CD4-positive, alpha-beta T cell treated with Interleukin-1 beta for 1 hour (primary cell): Measurements from ENCODE around the gene COQ10A.
"Not testable (repeated sequence)": the region's sequence is repeated elsewhere in the genome, so short reads cannot be mapped to it uniquely, and the experiment has no call there.

Source experiments
- DNase-seq, 2 donors: peaks; one replicate each; pipeline ENCODE4 v3.0.0-alpha.2; 2020 to 2022

Gene COQ10A

DNA sequence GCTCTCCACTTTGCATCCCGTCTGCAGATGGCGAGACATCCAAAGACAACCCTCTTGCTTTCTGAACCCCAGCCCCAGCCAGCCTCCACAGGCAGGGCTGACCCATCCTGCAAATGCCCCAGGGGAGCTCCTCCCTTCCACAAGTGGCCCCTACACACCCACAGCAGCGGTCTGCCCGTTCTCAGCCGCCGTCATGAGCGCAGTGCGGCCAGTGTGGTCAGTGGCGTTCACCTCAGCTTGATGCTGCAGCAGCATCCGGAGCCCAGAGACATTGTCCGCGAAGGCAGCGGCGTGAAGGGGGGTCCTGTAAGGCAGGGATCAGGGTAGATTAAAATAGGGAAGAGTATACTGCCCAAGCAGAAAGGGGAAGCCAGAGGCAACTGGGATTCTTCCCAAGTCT lies 22.2 kb upstream of the COQ10A start:
- DNase-seq, result no peak

DNA sequence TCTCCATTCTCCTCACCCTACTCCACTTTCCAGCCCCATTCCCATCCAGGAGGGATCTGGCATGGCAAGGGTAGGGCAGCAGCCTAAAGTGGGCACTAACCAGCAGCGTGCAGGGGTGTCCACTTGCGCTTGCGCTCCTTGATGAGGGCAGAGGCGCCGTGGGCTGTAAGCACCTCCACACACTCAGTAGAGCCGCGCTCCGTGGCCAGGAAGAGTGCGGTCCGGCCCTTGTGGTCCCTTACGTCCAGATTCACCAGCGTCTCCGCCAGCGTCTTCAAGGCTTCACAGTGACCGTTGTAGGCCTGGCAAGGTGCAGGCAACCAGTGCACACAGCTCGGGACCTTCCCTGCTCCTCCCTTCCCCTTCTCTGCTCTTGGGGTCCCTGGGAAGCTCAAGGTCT lies 18.8 kb upstream of the COQ10A start:
- DNase-seq, result no peak

DNA sequence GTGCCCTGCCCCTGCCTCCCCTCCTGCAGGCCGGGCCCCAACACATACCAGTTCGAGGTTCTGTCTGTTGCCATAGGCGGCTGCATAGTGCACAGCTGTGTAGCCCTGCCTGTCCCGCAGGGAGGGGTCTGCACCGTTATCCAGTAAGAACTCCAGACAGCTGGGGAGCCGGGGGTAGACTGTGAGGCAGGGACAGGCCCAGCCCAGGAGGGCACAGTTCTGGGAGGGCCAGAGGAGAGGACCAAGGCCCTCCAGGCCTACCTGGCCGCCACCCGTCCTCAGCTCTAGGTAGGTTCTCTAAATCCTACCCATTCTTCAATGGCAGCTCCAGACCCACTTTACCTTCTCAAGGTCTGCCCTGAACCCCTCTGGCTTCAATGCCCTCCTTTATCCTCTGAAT lies 18.0 kb upstream of the COQ10A start:
- DNase-seq, result no peak

DNA sequence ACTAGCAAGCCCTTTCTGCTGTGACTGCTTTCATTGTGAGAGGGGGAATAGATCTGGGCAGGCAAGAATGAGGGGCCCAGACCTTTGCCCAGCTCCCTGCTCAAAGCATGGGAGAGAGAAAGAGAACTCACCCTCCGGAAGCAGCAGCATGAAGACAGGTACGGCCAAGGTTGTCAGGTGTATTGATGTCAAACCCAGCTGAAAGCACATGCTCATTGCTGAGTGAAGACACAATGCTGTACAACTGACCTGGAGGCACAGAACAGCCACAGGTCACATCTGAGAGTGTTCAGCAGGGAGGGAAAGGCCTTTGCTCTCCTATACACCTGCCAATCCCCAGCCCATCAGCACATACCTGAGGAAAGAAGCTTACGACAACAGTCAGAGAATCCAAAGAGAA lies 14.1 kb upstream of the COQ10A start:
- no peak for DNase-seq

DNA sequence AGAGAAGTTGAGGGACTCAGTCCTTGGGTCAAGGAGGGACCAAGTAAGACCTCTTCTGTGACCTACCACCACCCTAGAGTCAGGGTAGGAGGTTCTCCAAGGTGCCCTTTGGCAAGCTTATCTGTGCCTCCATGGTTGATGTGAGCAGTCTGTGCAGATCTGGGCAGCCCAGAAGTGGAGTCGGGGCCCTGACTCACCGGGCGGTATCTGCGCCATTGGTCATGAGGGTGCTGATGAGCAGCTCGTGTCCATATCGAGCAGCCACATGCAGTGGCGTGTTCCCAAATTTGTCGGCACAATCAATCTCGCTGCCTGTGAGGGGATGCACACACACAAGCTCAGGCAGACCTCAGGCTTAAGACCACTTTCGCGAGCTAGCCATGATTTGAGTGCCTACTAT lies 13.7 kb upstream of the COQ10A start:
- DNase-seq, result no peak

DNA sequence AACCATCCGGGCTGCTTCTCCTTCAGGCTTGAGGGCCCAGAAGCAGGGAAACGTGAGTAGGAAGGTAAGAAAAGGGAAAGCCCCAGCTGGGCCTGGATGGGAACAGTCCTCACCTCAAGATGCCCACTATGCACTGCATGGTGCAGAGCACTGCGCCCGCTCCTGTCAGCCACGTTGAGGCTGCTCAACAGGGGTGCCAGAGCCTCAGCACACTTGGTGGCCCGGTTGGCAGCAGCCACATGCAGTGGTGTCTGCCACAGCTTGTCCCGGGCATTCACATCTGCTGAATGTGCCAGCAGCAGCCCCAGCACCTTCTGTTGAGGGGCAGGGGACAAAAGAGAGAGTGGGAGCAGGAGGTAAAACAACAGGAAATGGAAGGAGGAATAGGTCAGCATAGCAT lies 11.1 kb upstream of the COQ10A start:
- no peak for DNase-seq

DNA sequence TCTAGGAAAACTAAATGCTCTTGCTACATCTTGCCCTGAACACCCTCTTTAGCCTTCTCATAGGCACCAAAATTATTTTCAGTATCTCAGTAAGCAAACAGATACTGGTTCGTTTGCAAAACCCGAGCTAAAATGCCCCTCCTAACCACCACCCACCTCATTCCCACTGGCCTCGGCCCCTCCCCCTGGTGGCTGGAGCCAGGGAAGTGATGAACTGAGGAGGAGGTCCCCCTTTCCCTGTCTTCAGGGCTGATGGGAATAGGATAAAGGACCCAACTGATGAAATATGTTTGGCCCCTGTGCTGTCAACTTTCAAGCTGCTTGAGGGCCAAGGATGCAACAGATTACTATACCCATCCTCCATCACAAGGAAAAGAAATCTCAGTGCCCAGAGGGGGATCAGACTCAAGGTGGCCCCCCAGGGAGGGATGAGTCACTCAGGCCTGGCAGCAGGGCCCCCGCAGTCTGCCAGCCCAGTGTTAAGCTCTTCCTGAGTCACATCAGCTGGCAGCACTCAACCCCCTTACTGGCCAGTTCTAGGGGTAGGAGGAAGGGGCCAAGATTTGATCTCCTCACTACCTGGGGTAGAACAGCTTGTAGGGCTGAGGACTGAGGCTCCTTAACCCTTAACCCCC lies 10.3 kb upstream of the COQ10A start:
- DNase-seq, result no peak

DNA sequence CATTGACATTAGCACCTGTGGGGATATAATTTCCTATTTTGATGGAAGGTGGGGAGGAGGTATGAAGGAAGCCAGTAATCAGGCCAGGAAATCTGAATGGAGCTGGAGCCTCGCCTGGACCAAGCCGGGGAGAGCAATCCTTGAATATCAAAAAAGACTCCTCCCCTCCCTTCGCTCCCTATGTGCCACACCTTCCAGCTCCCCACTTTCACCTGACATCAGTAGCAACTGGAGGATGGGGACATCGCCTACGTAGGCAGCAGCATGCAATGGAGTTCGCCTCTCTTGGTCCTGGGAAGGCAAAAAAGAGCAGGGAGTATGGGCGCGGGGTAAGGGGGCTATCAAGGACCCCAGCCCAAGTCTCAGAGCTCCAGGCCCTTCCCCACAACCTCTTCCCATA lies 9.7 kb upstream of the COQ10A start:
- no peak for DNase-seq

DNA sequence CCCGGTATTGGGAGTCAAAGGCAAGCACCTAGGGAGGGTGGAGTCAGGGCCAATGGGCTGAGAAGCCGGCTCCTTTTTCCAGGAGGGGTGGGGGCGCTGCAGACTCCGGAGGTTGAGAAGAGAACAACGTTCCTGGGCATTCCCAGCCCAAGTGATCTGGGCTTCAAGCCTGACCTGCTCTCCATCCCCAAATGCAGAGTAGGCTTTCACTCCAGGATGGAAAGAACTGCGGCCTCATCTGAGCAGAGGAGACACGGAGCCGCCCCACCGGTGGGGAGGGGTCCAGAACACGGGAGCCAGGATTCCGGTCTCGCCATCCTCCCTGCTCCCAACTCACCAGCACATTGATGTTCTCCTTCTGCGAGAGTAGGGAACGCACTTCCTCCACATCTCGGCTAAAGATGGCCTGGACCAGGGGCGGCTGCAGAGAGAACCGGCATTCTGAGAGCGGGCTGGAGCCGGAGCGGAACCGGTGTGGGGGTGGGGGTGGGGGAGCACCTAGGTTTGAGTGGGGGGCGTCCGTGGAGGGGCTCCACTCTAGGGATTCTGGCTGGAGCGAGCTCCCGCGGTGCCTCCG lies 9.2 kb upstream of the COQ10A start:
- no peak for DNase-seq

DNA sequence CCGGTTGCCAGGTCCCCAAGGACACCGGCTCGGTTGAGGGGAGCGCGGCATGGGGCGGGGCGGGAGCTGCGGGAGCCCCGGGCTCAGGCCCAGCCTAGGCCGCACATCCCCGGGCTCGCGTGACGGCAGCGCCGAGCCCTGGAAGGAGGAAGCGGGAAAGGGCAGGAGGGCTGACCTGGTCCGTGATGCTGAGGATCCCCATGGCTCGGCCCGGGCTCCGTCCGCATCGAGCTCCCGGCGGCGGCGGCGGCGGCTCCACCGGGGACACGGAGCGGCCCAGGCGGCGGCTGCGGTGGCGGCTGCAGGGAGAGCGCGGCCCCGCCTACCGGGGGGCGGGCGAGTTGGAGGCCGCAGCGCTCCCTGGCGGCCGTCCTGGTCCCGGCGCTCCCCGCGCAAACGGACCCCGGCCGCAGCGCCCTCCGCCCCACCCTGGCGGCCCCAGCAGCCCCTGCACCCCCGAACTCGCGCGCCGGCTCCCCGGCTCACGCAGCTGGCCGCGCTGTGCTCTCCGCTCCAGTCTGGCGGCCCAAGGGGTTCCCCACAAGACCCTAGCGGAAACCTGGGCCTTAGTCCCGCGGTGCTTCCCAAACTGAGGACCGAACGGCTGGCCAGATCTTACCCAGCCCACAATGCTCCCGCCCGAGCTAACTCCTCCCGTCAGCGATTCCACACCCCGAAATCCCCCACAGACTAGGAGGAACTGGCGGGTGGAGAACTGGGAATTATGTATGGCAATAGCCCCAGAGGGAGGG lies 8.5 kb upstream of the COQ10A start, which contains the start of gene ANKRD52:
ANKRD52 (minus strand) TSS at position 317 of the 752 bp plus-strand sequence; CDS start at position 202, 115 bp downstream.
- peak; percentile 79 to 82 for DNase-seq

DNA sequence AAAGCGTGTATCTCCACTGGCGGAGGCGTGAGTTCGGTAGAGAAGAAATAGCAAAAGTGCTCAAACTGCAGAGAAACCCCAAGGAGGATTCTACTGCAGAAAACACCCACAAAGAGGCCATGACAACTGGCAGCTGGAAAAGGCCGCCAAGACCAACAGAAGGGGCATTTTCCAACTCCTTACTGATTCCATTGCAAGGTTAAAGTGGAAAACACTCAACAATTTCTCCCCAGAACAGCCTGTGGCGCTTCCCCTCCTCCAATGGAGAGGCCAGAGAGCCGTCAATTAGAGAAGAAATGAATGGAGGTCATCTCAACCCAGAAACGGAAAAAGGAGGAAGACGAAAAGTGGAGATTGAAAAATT lies 7.9 kb upstream of the COQ10A start:
- DNase-seq, result no peak

DNA sequence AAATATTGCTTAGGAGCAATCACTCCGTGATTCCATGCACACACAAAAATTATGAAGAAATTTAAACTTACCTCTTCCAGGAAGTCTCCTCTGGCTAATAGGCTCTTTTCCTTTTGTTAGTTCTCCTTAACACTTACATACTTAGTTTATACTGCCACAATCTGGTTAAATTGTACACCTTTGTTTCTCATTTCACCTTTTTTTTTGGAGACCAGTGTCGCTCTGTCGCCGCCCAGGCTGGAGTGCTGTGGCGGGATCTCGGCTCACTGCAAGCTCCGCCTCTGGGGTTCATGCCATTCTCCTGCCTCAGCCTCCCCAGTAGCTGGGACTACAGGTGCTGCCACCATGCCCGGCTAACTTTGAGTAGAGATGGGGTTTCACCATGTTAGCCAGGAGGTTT lies 6.4 kb upstream of the COQ10A start:
- no peak for DNase-seq

DNA sequence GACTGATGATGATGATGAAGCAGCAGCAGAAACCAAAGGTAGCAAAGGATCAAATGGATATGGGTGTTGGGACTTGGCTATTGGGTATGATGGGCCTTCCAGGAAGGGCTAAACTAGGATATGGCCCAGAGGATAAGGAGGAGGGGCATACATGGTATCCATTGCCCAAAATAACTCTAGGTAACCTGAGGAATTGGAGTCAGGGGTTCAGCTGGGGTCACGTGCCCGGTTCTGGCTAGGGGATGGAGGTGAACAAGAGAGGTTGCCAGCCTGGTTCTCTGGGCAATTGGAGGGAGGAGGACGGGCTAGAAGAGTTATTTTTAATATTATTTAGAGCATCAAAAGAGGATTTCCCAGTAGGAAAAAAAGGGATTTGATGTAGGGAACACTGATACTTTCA lies 5.8 kb upstream of the COQ10A start:
- DNase-seq, result no peak

DNA sequence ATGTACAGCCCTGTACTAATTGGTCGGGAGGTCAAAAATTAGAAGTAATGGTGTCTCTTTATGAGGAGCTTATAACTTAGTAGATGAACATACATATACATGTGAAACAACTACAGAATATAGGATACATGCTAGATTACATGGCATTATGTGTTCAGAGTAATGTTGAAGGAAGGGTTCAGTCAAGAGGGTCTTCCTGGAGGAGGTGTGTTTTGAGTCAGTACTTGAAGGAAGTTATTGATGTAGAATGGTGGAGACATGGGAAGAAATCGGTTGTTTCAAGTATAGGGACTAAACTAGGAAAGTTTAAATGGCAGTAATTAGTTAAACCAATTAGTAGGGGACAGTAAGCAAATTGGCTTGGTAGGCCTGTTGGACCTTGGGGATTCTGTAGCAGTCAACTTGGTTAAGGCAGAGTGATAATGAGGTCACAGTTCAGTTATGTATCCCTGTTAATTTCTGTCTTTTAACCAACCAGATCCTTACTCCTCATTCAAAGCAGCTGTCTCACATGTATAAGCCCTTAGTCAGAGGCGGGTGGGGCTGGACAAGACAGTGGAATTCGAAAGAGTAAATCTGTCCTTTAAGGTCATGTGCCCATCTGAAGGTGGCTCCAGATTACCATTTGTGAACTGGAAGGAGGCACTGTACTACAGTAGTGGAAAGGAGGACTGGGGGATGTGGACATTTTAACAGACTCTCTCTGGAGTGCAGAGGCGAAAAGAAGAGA lies 5.1 kb upstream of the COQ10A start:
- DNase-seq, result no peak

DNA sequence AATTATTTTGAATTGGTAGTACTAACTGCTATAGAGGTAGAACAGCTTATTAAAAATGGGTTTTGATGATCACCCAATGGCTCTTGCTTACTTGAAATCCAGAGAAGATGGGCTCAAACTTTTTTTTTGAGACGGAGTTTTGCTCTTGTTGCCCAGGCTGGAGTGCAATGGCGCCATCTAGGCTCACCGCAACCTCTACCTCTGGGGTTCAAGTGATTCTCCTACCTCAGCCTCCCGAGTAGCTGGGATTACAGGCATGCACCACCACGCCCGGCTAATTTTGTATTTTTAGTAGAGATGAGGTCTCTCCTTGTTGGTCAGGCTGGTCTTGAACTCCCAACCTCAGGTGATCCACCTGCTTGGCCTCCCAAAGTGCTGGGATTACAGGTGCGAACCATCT lies 3.8 kb upstream of the COQ10A start:
- DNase-seq, result not testable (repeated sequence)

DNA sequence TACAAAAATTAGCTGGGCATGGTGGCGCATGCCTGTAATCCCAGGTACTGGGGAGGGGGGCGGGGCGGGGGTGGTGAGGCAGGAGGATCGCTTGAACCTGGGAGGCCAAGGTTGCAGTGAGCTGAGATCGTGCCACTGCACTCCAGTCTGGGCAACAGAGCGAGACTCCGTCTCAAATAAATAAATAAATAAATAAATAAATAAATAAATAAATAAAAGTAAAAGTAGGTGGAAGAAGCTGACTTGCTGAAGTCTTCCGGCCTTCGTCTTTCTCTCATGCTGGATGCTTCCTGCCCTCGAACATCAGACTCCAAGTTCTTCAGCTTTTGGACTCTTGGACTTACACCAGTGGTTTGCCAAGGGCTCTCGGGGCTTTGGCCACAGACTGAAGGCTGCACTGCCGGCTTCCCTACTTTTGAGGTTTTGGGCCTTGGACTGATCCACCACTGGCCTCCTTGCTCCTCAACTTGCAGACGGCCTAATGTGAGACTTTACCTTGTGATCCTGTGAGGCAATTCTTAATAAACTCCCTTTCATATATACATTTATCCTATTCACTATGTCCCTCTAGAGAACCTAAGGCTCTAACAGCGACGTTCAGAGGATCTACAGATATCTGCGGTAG lies 562 bp upstream of the COQ10A start:
- DNase-seq, result not testable (repeated sequence)

DNA sequence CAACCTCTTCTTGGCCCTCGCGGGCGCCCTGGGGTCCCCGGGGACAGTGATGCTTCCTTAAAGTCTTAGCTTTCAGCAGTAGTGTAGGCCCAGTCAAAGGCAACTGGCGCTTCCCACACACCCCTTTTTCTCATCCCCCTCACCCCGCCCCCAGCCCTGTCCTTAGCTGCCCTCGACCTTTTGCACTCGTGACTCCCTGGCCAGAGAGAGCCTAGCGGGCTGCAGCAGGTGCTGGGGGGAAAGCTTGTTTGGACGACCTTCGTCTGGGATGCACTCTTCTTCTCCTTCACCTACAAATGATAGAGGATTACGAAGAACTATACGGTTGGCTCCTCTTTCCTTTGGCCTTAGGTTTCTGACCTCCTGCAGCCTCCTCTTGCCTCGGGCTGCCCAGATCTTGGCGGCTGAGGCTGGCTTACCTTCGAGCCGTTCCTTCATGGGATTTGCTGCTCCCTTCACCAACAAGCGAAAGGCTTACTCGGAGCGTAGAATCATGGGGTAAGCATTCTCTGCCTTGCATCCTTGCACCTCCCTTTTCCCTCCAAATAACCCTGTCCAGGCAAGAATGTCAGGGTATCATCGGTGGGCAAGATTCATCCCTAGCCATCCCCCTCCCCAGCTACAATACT lies 815 bp downstream of the COQ10A start:
- DNase-seq, result no peak

DNA sequence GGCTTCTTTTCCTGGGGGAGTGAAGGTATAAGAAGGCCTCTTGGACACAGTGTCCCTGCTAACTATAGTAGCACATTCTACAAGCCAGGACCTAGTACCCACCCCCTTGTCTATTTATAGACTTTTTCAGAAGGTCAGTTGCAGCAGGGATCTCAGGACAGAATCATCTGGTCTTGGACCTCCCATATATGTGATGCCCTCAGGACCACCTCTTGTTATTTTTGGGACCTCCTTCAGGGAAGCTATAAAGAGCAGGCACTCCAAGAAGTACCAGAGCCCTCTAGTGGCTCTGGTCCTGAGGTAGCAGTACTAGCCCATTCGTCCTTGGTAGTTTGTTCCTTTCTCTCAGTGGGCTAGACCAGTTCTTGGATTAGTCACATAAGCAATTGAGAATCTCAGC lies 4.3 kb downstream of the COQ10A start:
- DNase-seq, result no peak

DNA sequence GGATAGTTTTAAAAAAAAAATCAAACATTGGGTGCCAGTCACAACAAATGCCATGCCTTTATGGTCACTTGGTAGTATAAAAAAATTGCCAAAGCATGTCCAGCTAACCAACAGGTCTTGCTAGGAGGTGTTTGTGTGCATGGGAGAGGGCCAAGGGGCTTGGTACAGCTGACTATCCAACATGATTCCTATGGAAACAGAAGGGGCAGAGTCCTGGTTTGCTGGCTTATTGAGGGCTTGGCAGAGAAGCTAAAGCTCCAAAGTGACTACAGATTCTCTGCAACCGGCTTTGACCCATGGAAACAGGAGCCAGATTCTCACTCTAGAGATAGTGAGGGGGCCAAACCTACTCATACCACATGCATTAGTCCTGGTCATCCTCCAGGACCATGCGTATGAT lies 5.7 kb downstream of the COQ10A start:
- DNase-seq, result not testable (repeated sequence)

DNA sequence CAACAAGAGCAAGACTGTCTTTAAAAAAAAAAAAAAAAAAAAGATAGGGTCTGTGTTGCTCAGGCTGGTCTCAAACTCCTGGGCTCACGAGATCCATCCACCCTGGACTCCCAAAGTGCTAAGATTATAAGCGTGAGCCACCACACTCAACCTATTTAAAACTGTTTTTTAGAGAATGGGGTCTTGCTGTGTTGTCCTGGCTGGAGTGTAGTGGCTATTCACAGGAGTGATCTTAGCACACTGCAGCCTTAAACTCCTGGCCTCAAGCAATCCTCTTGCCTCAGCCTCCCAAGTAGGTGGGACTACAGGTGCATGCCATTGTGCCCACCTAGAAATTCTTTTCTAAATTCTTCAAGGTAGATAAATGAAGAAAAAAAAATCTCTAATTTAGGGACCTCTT lies 7.6 kb downstream of the COQ10A start:
- no peak for DNase-seq

DNA sequence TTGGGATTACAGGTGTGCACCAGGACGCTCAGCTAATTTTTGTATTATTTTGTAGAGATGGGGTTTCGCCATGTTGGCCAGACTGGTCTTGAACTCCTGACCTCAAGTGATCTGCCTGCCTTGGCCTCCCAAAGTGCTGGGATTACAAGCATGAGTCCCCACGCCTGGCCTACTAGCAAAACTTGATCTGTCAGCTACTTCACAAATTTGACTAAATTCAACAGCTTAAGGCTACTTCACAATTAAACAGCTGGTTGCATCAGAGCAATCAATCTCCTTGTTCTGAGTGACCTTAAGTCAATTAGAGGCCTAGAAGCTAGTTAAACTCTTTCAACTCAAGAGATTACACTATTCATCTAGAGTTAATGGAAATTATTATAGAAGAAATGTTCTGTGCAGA lies 12.2 kb downstream of the COQ10A start:
- DNase-seq, result no peak

DNA sequence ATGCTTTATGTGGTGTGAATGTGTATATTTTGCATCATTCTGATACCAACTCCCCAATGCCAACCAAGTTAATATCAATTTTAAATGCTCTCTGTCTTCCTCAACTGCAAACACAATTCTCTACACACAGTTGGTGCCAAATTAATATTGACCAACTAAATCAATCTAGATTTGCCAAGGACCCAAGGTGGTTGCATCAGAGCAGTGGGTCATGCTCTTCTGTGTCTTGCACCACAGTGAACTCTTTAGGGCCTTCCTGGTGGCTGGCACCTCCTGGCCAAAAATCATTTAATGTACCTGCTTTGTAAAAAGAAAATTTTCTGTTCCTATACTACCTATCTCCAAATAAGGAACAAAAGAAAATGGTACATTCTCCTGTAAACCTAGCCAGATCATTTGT lies 14.1 kb downstream of the COQ10A start:
- DNase-seq, result no peak

DNA sequence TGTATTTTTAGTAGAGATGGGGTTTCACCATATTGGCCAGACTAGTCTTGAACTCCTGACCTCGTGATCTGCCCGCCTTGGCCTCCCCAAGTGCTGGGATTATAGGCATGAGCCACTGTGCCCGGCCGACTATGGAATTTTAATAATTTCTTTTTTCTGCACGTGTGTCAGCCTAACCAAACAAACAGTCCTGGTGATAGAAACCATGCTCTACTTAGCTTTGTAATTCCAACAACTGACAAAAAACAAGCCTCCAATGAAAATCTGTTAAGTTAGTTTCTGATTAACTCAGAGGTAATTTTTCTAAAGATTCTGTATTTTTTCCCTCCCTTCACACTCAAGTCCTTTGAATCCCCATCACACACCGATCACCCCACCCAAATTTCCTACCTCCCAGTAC lies 15.3 kb downstream of the COQ10A start:
- DNase-seq, result no peak
